ENCODE measurements around the gene LILRB1. TPM values are rescaled to one million over a fixed set of nuclear protein-coding genes. Genes with fewer than 3 reads are reported as not detected.
"Not testable (repeated sequence)": the region's sequence is repeated elsewhere in the genome, so short reads cannot be mapped to it uniquely, and the experiment has no call there.

The LILRB1 gene
- total and polyA plus RNA-seq, 2 of the 13 experiments (the other 11 are each of a cell fraction or from before 2014, with no cell fraction given) = not detected

GRCh38 chr19:54626757-54627156 lies 3.5 kb upstream of the LILRB1 start (continued):
- TF ChIP-seq HNF1A (IDR thresholded peaks at IDR 0.05; ENCODE audit: low read depth) (no peak), HNF1A (CRISPR knock-in tag; IDR thresholded peaks at IDR 0.05; ENCODE audit: borderline replicate concordance) (no peak), FOXP1 (IDR thresholded peaks at IDR 0.05) (no peak), FOXP1 (CRISPR knock-in tag; IDR thresholded peaks at IDR 0.05) (no peak), ZNF275 (CRISPR knock-in tag; IDR thresholded peaks at IDR 0.05; ENCODE audit: borderline replicate concordance) (no peak)

GRCh38 chr19:54627912-54628311 lies 2.4 kb upstream of the LILRB1 start:
- BruUV-seq (replicated peaks); intact Hi-C loops (cut with micrococcal nuclease; ENCODE audit: unreplicated experiment); H3K4me2 ChIP-seq (ENCODE audit: low read depth, low read length); H3K4me3 ChIP-seq (replicated peaks in 1 of 3; ENCODE audit: insufficient read depth in 1 of 3, low read depth in 2 of 3, low read length in 3 of 3); ATAC-seq; H3K9ac ChIP-seq (ENCODE audit: insufficient read depth, low read depth, low read length); H4K20me1 ChIP-seq (ENCODE audit: insufficient read depth, low read length); H3K27ac ChIP-seq (ENCODE audit: extremely low read length, insufficient read depth, low read length); H3K27me3 ChIP-seq (ENCODE audit: control insufficient read depth in 1 of 2, insufficient read depth in 2 of 2, low read length in 2 of 2); in situ Hi-C loops (cut with HindIII; ENCODE audit: extremely low pct_ligation_motif_present, low pct_unique_long_range_greater_than_20kb); H2AFZ ChIP-seq (ENCODE audit: low read length); CTCF ChIA-PET (ENCODE audit: low intra/inter-chr PET ratio, low total read pairs); H3K9me3 ChIP-seq (ENCODE audit: low read length); POLR2A ChIA-PET; H3K4me1 ChIP-seq (ENCODE audit: insufficient read depth, low read length); H3K79me2 ChIP-seq (ENCODE audit: insufficient read depth, low read length); H3K36me3 ChIP-seq (replicated peaks in 1 of 2; ENCODE audit: control insufficient read depth in 1 of 2, insufficient read depth in 2 of 2, low read length in 2 of 2); DNase-seq (ENCODE audit: low spot score); FAIRE-seq: not testable (repeated sequence)
- WGBS (ENCODE audit: low lambda C conversion rate) = 9% methylated on average over 4 of the region's 4 CpGs

Measured in HepG2 (cell line).